GM12865 (cell line): Measurements from ENCODE around the gene ANAPC15.

Source experiments
- DNase-seq: peaks from one replicate; pipeline ENCODE4 v3.0.0; 2010; ENCODE audit warnings: low read depth
- H3K4me3 ChIP-seq: 2 replicates; pipeline ENCODE4 v1.5.1; 2011; ENCODE audit warnings: mild to moderate bottlenecking, low read depth, low read length, control low read depth
- TF ChIP-seq, protein P1 (sequence below): IDR thresholded peaks from 2 replicates; pipeline ENCODE4 v1.5.1; 2011; ENCODE audit warnings: low read length, control low read depth, low read depth, inconsistent platforms; ENCODE audit not compliant: insufficient read depth; ENCODE audit errors: missing control alignments

The ANAPC15 gene

GRCh38 chr11:72112978-72113808 is 698 bp upstream of the ANAPC15 start:
- TF ChIP-seq, protein P1, sequence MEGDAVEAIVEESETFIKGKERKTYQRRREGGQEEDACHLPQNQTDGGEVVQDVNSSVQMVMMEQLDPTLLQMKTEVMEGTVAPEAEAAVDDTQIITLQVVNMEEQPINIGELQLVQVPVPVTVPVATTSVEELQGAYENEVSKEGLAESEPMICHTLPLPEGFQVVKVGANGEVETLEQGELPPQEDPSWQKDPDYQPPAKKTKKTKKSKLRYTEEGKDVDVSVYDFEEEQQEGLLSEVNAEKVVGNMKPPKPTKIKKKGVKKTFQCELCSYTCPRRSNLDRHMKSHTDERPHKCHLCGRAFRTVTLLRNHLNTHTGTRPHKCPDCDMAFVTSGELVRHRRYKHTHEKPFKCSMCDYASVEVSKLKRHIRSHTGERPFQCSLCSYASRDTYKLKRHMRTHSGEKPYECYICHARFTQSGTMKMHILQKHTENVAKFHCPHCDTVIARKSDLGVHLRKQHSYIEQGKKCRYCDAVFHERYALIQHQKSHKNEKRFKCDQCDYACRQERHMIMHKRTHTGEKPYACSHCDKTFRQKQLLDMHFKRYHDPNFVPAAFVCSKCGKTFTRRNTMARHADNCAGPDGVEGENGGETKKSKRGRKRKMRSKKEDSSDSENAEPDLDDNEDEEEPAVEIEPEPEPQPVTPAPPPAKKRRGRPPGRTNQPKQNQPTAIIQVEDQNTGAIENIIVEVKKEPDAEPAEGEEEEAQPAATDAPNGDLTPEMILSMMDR: no peak
- peak overlapping the region; percentile 73 for H3K4me3 ChIP-seq
- no peak for DNase-seq

GRCh38 chr11:72111300-72112142 is 974 bp downstream of the ANAPC15 start:
- TF ChIP-seq, protein P1: no peak
- DNase-seq: no peak
- peak overlapping the region; percentile 73 for H3K4me3 ChIP-seq

GRCh38 chr11:72105888-72106287 is 6.6 kb downstream of the ANAPC15 start, which contains the start of gene TOMT:
Gene TOMT (plus strand): TSS chr11:72105924. CDS start chr11:72105952, 28 bp downstream.
- TF ChIP-seq, protein P1: no peak
- H3K4me3 ChIP-seq: no peak within 1 kb of the TSS
- DNase-seq: no peak

- no peak for DNase-seq
- peak overlapping the region; percentile 58 for H3K4me3 ChIP-seq
- TF ChIP-seq, protein P1: no peak
Observed at GRCh38 chr11:72103754-72104167, 8.7 kb downstream of the ANAPC15 start.

DNA sequence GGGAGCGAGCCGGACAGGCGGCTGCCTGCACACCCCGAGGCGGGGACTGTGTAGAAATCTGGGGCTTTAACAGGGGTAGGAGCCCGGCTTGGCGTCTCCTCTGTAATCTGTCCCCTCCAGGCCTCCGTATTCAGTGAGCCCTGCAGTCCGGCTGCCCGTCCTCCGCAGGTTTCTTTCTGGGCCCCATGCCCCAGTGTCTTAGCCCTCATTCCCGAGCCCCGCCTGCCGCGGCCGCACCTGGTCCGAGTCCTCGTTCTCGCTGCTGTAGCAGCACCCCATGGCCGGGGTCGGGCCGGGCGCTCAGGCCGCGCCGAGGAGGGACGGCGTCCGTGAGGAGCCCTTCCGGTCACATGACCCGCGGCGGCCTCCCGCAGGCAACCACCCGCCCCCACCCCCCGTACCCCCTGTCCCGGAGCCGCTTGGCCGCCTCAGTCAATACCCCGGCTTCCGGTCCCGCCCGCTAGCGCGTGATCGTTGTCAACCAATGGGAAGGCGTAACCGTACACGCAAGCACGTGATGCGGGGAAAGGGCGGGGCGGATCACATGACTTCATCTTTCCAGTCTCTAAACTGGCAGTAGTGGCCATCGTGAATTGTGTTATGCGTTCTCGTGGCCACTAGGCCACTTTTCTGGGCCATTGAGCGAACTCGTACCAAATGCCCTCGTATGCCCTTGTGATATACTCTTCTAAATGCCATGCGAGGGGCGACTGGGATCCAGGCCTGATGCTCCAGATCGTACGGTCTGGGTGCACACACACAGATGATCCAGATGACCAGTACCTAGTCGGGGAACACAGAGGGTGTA is 9.3 kb downstream of the ANAPC15 start, which contains the start of gene LAMTOR1:
TSS of gene LAMTOR1 (minus strand) at position 352 of the 808 bp plus-strand sequence. CDS start at position 279, 73 bp downstream.
- TF ChIP-seq, protein P1: peak; percentile 27
- DNase-seq: peak; percentile 99
- H3K4me3 ChIP-seq: peak within 1 kb of the TSS; percentile 97

DNA sequence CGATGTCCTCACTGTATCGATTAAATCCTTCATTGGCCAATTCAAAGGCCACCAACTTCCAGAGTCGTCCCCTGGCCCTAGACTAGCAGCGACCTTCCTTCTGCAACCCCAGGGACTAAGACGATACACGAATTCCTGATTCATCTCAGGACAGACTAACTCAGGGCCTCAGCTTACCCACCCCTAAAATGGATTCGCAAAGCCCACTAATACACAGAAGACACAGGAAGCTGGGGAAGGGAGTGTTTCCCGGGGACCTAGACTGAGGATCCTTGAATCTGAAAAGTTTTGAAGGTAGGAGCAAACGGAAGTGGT is 9.9 kb downstream of the ANAPC15 start:
- TF ChIP-seq, protein P1: no peak
- H3K4me3 ChIP-seq: peak overlapping the region; percentile 97
- no peak for DNase-seq
